Measurements from ENCODE around the gene EXTL2.
"Not testable (repeated sequence)": the region's sequence is repeated elsewhere in the genome, so short reads cannot be mapped to it uniquely, and the experiment has no call there.

EXTL2 gene

DNA sequence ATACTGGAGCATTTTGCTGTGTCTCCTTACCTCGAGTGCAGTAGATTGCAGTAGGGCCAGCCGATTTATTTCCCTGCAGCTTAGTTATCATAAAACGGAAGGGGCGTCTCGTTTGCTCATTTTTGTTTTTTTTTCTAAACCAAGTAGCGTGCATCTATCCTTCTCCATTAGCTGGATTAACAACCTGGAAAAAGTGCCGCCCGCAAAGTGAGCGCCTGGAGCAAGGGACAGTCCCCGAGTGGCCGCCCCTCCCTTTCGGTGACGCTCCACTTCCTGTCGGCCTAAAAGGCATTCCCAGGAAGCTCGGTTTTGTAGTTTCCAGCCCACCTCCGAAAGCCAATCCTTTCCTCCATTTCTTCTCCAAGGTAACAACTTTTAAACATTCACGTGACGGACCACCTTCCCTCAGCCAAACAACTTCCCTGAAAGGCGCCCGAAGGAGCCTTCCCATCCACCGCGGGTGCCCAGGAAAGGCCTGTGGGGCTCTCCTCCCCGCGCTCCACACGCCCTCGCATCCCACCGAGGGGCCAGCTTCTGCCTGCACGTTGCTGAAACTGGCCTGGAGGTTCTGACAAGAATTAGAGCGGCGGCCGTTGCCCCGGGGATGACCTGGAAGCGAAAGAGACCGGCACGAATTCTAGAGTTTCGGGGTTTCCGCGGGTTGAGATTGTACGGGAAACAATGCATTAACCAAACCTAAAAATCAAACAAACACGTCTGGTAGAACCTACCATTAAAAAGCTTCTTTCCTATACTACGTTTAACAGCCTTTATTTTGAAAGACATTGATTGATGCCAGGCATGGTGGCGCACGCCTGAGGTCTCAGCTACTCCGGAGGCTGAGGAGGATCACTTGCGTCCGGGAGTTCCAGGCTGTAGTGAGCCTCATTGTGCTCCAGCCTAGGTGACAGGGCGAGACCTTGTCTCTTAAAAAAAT is at the start of gene EXTL2:
Gene EXTL2 (minus strand): TSS at position 240 of the 937 bp plus-strand sequence. CDS start 6,085 bp downstream, outside the sequence.
- DNase-seq (ENCODE audit: low spot score): peak; percentile 74

DNA sequence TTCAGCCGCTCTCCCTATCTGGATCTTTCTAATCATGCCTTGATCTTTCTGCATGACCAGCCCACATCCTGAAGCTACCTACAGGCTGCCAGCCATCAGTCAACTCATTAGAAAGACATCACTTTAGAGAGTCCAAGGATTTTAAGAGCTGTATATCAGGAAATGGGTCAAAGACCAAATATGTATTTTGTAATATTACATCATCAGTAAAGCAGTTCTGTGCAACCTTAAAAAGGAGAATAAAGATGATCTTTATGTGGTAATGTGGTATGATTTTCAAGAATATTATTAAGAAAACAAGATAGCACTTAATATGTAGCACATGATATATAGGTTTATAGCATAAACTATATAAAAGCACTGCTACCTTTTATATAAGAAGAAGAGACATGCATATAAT is 48.9 kb upstream of the EXTL2 start:
- DNase-seq (ENCODE audit: low spot score): no peak

DNA sequence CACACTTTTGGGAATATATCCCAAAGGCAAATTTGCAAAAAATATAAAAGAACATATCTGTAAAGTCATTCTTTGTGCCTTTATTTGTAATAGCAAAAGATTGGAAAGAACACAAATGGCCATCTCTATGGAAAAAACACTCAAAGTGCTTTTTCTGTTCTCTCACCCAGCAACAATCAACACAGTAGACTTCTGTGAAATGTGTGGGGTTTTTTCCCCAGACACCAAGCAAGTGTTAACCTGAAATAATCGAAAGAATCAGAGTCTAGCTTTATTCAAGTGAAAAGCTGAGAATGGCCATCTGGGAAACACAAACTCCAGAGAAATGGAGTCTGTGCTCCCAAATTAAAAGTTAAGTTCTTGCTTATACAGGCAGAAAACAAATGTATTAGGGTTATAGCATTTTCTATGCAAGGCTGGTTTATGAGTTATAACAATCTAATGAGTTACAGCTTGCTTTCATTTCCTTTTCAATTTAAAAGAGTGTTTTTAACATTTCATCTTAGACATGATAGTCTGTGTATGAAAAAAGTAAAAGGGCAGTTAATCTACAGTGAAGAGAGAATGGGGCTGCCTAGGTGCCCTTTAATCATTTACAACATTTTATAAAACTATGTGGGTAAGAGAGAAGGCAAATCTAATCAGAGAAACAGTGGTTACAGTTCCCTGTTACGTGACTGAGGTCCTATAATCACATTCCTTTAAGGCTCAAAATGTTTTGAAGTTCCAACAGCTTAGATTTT is 47.8 kb upstream of the EXTL2 start:
- DNase-seq (ENCODE audit: low spot score): no peak

DNA sequence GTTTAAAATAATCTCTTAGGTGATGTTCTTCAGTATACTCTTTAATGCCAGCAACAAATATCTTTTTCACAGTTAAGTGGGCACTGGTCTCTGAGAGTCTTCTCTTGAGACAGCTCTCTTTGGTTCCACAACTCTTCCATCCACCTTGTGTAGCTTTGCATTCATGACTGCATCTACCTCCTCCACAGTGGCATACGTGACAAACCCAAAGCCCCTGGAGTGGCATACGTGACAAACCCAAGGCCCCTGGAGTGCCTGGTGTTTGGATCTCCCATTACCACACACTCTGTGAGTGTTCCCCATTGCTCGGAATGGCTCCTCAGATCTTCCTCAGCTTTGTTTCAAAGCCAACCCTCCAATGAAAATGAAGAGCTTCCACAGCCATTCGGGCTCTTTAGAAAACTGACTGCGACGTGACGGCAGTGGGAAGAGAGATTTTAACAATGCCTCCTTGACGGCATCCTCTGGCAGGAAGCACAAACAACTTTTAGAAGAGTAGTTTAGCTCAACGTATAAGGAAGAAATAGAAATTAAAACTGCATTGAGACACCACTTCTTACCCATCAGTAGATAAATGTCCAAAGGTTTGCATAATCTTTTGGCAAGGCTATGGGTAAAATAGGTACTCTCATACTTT is 47.1 kb upstream of the EXTL2 start:
- no peak for DNase-seq (ENCODE audit: low spot score)

GRCh38 chr1:100941098-100941527 is 46.5 kb upstream of the EXTL2 start:
- no peak for DNase-seq (ENCODE audit: low spot score)

DNA sequence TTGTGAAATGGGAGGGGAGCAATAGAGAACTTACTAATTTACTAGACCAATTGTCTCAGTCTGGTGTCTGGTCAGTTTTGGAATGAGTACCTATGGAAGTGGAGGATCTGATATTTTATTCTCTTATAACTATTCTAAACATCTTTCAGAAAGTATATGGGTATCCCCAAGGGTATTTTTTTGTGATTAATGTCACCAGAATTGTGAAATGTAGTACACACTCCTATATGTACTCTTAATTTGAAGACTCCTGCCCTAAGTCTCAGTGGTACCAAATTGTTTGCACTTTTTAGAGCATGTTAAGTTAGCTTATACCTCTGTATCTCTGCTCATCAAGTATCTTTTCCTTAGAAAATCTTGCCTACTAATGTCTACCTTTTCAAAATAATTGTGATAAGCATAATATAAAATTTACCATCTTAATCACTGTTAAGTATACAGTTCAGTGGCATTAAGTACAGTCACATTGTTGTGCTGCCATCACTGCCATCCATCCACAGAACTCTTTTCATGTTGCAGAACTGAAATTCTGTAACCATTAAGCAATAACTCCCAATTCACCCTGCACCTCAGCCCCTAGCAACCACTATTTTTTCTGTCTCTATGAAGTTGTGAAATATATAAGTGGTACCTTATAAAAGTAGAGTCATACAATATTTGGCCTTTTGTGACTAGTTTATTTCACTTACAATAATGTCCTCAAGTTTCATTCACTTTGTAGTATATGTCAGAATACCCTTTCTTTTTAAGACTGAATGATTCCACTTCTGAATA is 41.7 kb upstream of the EXTL2 start:
- no peak for DNase-seq (ENCODE audit: low spot score)

- not testable (repeated sequence) for DNase-seq (ENCODE audit: low spot score)
Measured at GRCh38 chr1:100933555-100933954, 38.9 kb upstream of the EXTL2 start.

DNA sequence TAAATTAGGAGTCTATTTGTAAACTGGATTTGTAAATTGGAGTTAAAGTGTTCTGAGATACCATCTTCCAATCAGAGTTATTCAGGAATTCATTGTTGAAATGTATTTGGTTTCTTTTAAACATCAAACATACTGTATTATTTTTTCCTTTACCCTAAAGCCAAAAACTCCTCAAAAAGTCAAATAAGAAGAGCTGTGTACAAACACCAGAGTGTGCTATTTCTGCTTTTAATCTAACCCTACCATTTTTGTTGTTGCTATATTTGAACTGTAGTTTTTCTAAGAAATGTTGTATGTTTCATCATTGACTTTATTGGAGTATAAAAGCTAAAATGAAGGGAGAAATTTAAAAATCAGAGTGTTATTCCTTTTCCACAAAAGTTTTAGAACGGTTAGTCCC is 37.1 kb upstream of the EXTL2 start:
- no peak for DNase-seq (ENCODE audit: low spot score)

GRCh38 chr1:100930494-100930893 is 35.9 kb upstream of the EXTL2 start:
- no peak for DNase-seq (ENCODE audit: low spot score)

- no peak for DNase-seq (ENCODE audit: low spot score)
Measured at GRCh38 chr1:100928128-100928527, 33.5 kb upstream of the EXTL2 start.

DNA sequence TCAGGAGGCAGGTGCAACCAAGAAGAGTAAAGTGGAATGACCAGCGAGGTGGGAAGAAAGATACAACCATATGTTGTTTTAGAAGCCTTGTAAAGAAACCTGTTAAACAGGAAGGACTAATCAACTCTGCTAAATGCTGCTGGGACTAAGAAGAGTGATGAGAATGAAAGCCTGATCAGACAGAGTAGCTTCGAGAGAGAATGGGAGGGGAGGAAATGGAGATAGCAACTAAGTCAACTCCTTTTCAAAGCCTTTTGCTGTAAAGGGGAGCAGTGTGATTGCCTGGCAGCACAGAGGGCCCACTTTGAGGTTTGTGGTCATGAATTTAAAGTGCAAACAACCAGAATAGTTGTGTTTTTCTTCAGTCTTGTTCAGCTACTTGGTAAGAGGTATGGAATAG is 32.6 kb upstream of the EXTL2 start:
- DNase-seq (ENCODE audit: low spot score): no peak

- no peak for DNase-seq (ENCODE audit: low spot score)
Measured at GRCh38 chr1:100926240-100926639, 31.6 kb upstream of the EXTL2 start.

DNA sequence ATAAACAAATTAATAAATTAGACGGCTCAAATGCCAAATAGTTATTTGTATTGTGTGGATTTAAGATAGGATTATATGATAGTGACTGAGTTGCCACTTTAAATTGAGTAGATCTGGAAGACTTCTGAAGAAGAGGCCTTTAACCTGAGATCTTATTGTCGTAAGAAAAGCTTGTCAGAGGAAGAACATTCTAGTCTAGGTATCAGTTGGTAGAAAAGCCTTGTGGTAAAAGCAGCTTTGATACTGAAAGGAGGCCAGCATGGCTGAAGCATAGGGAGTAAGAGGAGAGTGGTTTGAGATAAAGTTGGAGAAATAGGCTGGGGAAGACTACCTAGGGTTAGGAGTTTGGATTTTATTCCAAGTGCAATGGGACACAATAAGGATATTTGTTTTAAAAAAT is 30.3 kb upstream of the EXTL2 start:
- DNase-seq (ENCODE audit: low spot score): no peak

DNA sequence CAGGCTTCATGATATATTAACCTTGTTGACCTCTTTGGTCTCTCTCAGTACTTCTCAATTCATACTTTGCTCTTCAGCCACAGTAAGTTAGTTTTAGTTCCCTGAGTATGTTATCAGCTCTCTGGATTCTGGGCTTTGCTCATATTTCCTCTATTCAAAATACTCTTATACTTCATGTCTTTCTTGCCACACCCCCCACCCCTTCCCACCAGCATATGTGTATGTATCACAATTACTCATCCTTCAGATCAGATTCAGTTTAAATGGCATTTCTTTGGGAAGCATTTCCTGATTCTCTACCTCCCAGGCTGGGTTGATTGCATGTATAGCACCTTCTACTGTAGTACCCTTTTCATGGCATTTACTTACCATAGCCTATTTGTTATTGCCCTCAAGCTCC is 29.6 kb upstream of the EXTL2 start:
- no peak for DNase-seq (ENCODE audit: low spot score)

- peak; percentile 31 for DNase-seq (ENCODE audit: low spot score)
Measured at GRCh38 chr1:100921110-100921706, 26.6 kb upstream of the EXTL2 start.

DNA sequence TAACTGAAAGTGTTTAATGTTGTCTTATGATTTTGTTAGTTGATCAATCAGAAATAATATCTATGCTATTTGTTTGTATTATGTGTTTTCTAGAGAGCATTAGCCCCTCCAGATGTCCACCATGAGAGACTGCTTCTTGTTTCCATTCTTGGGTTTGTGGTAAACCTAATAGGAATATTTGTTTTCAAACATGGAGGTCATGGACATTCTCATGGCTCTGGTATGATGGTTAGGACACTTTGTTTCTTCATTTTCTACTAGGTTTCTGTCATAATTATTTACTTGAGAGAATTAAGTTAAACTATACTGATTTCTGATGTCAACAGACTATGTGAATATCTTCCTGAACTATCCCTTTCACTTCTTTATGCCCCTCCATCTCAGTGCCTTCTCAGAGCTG is 17.4 kb upstream of the EXTL2 start:
- DNase-seq (ENCODE audit: low spot score): no peak

GRCh38 chr1:100909018-100909417 is 14.4 kb upstream of the EXTL2 start:
- DNase-seq (ENCODE audit: low spot score): no peak

- DNase-seq (ENCODE audit: low spot score): no peak
Measured at GRCh38 chr1:100907887-100908286, 13.2 kb upstream of the EXTL2 start.

- no peak for DNase-seq (ENCODE audit: low spot score)
Measured at GRCh38 chr1:100905181-100905580, 10.5 kb upstream of the EXTL2 start.

- DNase-seq (ENCODE audit: low spot score): no peak
Measured at GRCh38 chr1:100904528-100904927, 9.9 kb upstream of the EXTL2 start.

DNA sequence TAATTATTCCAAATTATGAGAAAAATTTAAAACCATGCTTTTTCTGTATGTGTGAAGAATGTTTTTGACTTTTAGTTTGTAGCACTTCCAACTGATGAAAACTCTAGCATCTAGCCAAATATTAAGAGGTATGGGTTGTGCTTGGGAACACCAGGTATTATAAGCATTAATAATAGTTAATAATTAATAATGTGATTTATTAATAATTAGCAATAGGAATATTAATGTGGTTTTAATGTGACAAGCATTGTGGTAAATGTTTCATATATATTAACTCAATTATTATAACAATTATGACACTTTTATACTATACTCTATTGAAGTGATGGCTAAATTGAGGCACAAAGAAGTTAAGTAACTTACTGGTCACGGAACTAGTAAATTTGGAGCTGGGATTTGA is 9.1 kb upstream of the EXTL2 start:
- DNase-seq (ENCODE audit: low spot score): no peak
